HepG2 (cell line): ENCODE results near the gene SLC28A1. TPM values are rescaled to one million over a fixed set of nuclear protein-coding genes. Genes with fewer than 3 reads are reported as not detected.
A peak's percentile ranks its signal among the peaks of the same experiment; 100 is the strongest.

Source experiments
- ELF3 ChIP-seq: IDR thresholded peaks from 2 replicates; pipeline ENCODE4 v1.6.1; 2016; ENCODE audit warnings: missing genetic modification reagents, missing compliant biosample characterization
- GABPA ChIP-seq, 2 experiments: IDR thresholded peaks; 2 replicates each; pipeline ENCODE4 v1.6.1; 2011 to 2016; ENCODE audit warnings: low read depth in 2 of 2, low read length in 1 of 2, missing biosample characterization in 1 of 2, missing genetic modification characterization in 1 of 2
- HDAC1 ChIP-seq: sonication (generic); formaldehyde crosslinking; IDR thresholded peaks from 2 replicates; pipeline ENCODE4 v1.5.1; 2020; ENCODE audit warnings: mild to moderate bottlenecking, missing genetic modification reagents
- HOXA3 ChIP-seq: sonication (generic); formaldehyde crosslinking; IDR thresholded peaks from 2 replicates; pipeline ENCODE4 v1.5.0; 2020; ENCODE audit warnings: missing genetic modification reagents
- JDP2 ChIP-seq: sonication (generic); formaldehyde crosslinking; IDR thresholded peaks from 2 replicates; pipeline ENCODE4 v1.8.1; 2022; ENCODE audit warnings: missing genetic modification reagents, borderline replicate concordance
- KMT2A ChIP-seq: sonication (generic); formaldehyde crosslinking; IDR thresholded peaks from 2 replicates; pipeline ENCODE4 v1.4.0; 2020; ENCODE audit warnings: missing genetic modification reagents
- PITX1 ChIP-seq: sonication (generic); formaldehyde crosslinking; IDR thresholded peaks from 2 replicates; pipeline ENCODE4 v1.5.1; 2020; ENCODE audit warnings: mild to moderate bottlenecking, missing genetic modification reagents
- SAFB2 ChIP-seq: sonication (generic); formaldehyde crosslinking; IDR thresholded peaks from 2 replicates; pipeline ENCODE4 v1.5.1; 2020; ENCODE audit warnings: missing genetic modification reagents, low read depth, mild to moderate bottlenecking, borderline replicate concordance
- SOX13 ChIP-seq, 3 experiments: fragments of 450-650 bp in 1 of 3; sonication (generic) in 1 of 3; formaldehyde crosslinking in 1 of 3; IDR thresholded peaks in 2 of 3; conservative IDR thresholded peaks in 1 of 3; 2 replicates each; pipeline versions ENCODE4 v1.5.0 to v1.6.1; 2016 to 2020; ENCODE audit warnings: antibody characterized with exemption in 1 of 3, mild to moderate bottlenecking in 1 of 3, missing compliant biosample characterization in 1 of 3, missing genetic modification reagents in 1 of 3, moderate library complexity in 1 of 3
- U2AF2 ChIP-seq: fragments of 200-400 bp; formaldehyde crosslinking; IDR thresholded peaks from 2 replicates; pipeline ENCODE4 v1.6.1; 2017; ENCODE audit warnings: low read depth, mild to moderate bottlenecking, low read length
- ZNF264 ChIP-seq: sonication (generic); formaldehyde crosslinking; IDR thresholded peaks from 2 replicates; pipeline ENCODE4 v1.4.0; 2020; ENCODE audit warnings: missing genetic modification reagents
- ZNF44 ChIP-seq: sonication (generic); formaldehyde crosslinking; IDR thresholded peaks from 2 replicates; pipeline ENCODE4 v1.5.1; 2020; ENCODE audit warnings: mild to moderate bottlenecking, missing genetic modification reagents
- ZNF451 ChIP-seq: sonication (generic); formaldehyde crosslinking; IDR thresholded peaks from 2 replicates; pipeline ENCODE4 v1.5.0; 2020; ENCODE audit warnings: mild to moderate bottlenecking, missing genetic modification reagents
- ZNF549 ChIP-seq: sonication (generic); formaldehyde crosslinking; IDR thresholded peaks from 2 replicates; pipeline ENCODE4 v1.5.0; 2020; ENCODE audit warnings: missing genetic modification reagents
- ZNF773 ChIP-seq: sonication (generic); formaldehyde crosslinking; IDR thresholded peaks from 2 replicates; pipeline ENCODE4 v1.4.0; 2020; ENCODE audit warnings: missing genetic modification reagents, borderline replicate concordance
- ZNF775 ChIP-seq: sonication (generic); formaldehyde crosslinking; IDR thresholded peaks from 2 replicates; pipeline ENCODE4 v1.4.0; 2020; ENCODE audit warnings: missing genetic modification reagents, mild to moderate bottlenecking, moderate library complexity, borderline replicate concordance
- polyA plus RNA-seq, 8 experiments: library from polyadenylated mRNA; depleted of rRNA in 3 of 8; stranded (reverse) in 7 of 8; unstranded in 1 of 8; fragments of >200 nt; fragmentation: Illumina TruSeq in 4 of 8; extraction: Trizol in 4 of 8; gene quantifications; 2 replicates each; pipeline versions ENCODE4 v1.2.1 to v1.2.3, GENCODE V29; 2011 to 2016; ENCODE audit warnings: low read depth in 4 of 8, missing spikeins in 1 of 8, mixed read lengths in 1 of 8; ENCODE audit not compliant: insufficient read depth in 1 of 8
- total RNA-seq, 5 experiments: library from RNA; depleted of rRNA; stranded (reverse); fragments of >200 nt; fragmentation: Illumina TruSeq; extraction: Trizol; gene quantifications; 2 replicates each; pipeline ENCODE4 v1.2.3, GENCODE V29; 2016; ENCODE audit warnings: low read depth in 1 of 5
- TF ChIP-seq, protein P1 (sequence below): sonication (generic); formaldehyde crosslinking; IDR thresholded peaks from 2 replicates; pipeline ENCODE4 v1.4.0; 2020; ENCODE audit warnings: missing genetic modification reagents, borderline replicate concordance
- TF ChIP-seq, protein P2 (sequence below): sonication (generic); formaldehyde crosslinking; IDR thresholded peaks from 2 replicates; pipeline ENCODE4 v1.8.1; 2023; ENCODE audit warnings: mild to moderate bottlenecking, missing genetic modification reagents
- TF ChIP-seq, protein P3 (sequence below): sonication (generic); formaldehyde crosslinking; IDR thresholded peaks from 2 replicates; pipeline ENCODE4 v1.8.0; 2022; ENCODE audit warnings: mild to moderate bottlenecking, missing genetic modification reagents; ENCODE audit not compliant: insufficient replicate concordance
- TF ChIP-seq, protein P4 (sequence below): sonication (generic); formaldehyde crosslinking; IDR thresholded peaks from 2 replicates; pipeline ENCODE4 v1.5.1; 2020; ENCODE audit warnings: missing genetic modification reagents, mild to moderate bottlenecking, borderline replicate concordance
- TF ChIP-seq, protein P5 (sequence below): sonication (generic); formaldehyde crosslinking; IDR thresholded peaks from 2 replicates; pipeline ENCODE4 v1.5.1; 2020; ENCODE audit warnings: missing genetic modification reagents, mild to moderate bottlenecking, borderline replicate concordance

The SLC28A1 gene
- total and polyA plus RNA-seq, 2 of the 13 experiments (the other 11 are each of a cell fraction or from before 2014, with no cell fraction given): 0.31 to 5.8 TPM

DNA sequence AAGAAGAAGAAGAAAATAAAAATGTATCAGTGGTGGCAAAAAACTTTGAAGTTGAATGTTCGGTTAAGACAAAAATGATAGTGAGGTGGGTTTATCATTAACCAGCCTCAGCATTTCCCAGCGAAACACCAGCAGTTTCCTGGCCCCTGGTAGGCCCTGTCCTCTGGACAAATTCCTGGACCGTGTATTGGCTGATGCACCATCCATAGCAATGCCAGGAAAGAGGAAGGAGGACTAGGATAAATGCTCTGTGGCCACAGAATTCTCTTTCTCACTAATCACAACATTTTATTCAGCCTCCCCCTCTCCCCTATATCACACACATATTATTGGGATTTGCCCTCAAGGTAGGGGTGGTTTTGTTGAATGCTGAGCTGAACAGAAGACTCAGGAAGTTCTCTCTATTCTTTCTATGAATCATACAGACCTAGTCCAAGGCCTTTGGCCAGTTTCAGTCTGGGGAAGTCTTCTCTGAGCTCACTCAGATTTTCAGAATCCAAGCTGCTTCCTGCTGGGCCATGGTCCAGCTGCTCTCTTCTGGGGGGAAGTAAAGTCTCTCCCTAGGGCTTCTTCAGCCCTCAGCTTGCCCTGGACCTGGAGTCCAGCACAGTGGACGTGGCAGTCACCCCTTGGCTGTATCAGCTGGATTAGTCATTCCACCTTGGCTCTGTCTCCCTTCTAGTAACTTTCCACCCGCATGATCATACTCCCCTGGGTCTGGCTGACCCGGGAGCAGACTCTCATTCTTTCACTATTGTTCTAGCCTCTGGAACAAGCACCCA lies 27.6 kb downstream of the SLC28A1 start (continued):
- TF ChIP-seq, protein P1, sequence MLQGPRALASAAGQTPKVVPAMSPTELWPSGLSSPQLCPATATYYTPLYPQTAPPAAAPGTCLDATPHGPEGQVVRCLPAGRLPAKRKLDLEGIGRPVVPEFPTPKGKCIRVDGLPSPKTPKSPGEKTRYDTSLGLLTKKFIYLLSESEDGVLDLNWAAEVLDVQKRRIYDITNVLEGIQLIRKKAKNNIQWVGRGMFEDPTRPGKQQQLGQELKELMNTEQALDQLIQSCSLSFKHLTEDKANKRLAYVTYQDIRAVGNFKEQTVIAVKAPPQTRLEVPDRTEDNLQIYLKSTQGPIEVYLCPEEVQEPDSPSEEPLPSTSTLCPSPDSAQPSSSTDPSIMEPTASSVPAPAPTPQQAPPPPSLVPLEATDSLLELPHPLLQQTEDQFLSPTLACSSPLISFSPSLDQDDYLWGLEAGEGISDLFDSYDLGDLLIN (CRISPR knock-in tag): 0 out of 2 replicates have a peak, but pooled peaks have one; percentile 29
- TF ChIP-seq ZNF264 (CRISPR knock-in tag) (peak; percentile 74; the same call in 1 of the 2 replicates), KMT2A (CRISPR knock-in tag) (no peak), PITX1 (CRISPR knock-in tag) (peak; percentile 61; the same call in 1 of the 2 replicates), HOXA3 (peak; percentile 44; the same call in 1 of the 2 replicates), ZNF44 (CRISPR knock-in tag) (peak; percentile 77; the same call in 1 of the 2 replicates), SOX13 (IDR thresholded peaks at IDR 0.05) (no peak; the same call in 1 of the 2 replicates), SOX13 (CRISPR knock-in tag; conservative IDR thresholded peaks at IDR 0.05 in 1 of 2, IDR thresholded peaks at IDR 0.05 in 1 of 2) (peak in 1 of 2 experiments; percentile 89; a peak in 2 of 4 replicates), SAFB2 (CRISPR knock-in tag) (peak; percentile 16; the same call in 1 of the 2 replicates), ZNF451 (CRISPR knock-in tag) (no peak), ZNF775 (CRISPR knock-in tag) (peak; percentile 39; the same call in 1 of the 2 replicates), U2AF2 (no peak), ELF3 (CRISPR knock-in tag) (peak; percentile 53), GABPA (IDR thresholded peaks at IDR 0.05; ENCODE audit: low read depth, low read length) (no peak), GABPA (CRISPR knock-in tag; IDR thresholded peaks at IDR 0.05; ENCODE audit: low read depth) (no peak), HDAC1 (CRISPR knock-in tag) (peak; percentile 17; the same call in 1 of the 2 replicates), ZNF773 (CRISPR knock-in tag) (no peak), ZNF549 (no peak), JDP2 (no peak)
- TF ChIP-seq, protein P2, sequence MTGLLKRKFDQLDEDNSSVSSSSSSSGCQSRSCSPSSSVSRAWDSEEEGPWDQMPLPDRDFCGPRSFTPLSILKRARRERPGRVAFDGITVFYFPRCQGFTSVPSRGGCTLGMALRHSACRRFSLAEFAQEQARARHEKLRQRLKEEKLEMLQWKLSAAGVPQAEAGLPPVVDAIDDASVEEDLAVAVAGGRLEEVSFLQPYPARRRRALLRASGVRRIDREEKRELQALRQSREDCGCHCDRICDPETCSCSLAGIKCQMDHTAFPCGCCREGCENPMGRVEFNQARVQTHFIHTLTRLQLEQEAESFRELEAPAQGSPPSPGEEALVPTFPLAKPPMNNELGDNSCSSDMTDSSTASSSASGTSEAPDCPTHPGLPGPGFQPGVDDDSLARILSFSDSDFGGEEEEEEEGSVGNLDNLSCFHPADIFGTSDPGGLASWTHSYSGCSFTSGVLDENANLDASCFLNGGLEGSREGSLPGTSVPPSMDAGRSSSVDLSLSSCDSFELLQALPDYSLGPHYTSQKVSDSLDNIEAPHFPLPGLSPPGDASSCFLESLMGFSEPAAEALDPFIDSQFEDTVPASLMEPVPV (CRISPR knock-in tag): no peak
- TF ChIP-seq, protein P3, sequence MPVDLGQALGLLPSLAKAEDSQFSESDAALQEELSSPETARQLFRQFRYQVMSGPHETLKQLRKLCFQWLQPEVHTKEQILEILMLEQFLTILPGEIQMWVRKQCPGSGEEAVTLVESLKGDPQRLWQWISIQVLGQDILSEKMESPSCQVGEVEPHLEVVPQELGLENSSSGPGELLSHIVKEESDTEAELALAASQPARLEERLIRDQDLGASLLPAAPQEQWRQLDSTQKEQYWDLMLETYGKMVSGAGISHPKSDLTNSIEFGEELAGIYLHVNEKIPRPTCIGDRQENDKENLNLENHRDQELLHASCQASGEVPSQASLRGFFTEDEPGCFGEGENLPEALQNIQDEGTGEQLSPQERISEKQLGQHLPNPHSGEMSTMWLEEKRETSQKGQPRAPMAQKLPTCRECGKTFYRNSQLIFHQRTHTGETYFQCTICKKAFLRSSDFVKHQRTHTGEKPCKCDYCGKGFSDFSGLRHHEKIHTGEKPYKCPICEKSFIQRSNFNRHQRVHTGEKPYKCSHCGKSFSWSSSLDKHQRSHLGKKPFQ (CRISPR knock-in tag): peak; percentile 71
- TF ChIP-seq, protein P4, sequence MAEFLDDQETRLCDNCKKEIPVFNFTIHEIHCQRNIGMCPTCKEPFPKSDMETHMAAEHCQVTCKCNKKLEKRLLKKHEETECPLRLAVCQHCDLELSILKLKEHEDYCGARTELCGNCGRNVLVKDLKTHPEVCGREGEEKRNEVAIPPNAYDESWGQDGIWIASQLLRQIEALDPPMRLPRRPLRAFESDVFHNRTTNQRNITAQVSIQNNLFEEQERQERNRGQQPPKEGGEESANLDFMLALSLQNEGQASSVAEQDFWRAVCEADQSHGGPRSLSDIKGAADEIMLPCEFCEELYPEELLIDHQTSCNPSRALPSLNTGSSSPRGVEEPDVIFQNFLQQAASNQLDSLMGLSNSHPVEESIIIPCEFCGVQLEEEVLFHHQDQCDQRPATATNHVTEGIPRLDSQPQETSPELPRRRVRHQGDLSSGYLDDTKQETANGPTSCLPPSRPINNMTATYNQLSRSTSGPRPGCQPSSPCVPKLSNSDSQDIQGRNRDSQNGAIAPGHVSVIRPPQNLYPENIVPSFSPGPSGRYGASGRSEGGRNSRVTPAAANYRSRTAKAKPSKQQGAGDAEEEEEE (CRISPR knock-in tag): no peak
- TF ChIP-seq, protein P5, sequence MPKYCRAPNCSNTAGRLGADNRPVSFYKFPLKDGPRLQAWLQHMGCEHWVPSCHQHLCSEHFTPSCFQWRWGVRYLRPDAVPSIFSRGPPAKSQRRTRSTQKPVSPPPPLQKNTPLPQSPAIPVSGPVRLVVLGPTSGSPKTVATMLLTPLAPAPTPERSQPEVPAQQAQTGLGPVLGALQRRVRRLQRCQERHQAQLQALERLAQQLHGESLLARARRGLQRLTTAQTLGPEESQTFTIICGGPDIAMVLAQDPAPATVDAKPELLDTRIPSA (CRISPR knock-in tag): no peak
